Stimulated activated CD8-positive, alpha-beta memory T cell treated with anti-CD3 and anti-CD28 coated beads, Interleukin-15, amount 100 ng/mL, for 48 hours (primary cell): ENCODE data around the gene MBLAC1.

Experiments used
- DNase-seq, 2 donors: peaks; one replicate each; pipeline ENCODE4 v3.0.0-alpha.2; 2020; ENCODE audit warnings: low read depth in 2 of 2

Gene MBLAC1

DNA sequence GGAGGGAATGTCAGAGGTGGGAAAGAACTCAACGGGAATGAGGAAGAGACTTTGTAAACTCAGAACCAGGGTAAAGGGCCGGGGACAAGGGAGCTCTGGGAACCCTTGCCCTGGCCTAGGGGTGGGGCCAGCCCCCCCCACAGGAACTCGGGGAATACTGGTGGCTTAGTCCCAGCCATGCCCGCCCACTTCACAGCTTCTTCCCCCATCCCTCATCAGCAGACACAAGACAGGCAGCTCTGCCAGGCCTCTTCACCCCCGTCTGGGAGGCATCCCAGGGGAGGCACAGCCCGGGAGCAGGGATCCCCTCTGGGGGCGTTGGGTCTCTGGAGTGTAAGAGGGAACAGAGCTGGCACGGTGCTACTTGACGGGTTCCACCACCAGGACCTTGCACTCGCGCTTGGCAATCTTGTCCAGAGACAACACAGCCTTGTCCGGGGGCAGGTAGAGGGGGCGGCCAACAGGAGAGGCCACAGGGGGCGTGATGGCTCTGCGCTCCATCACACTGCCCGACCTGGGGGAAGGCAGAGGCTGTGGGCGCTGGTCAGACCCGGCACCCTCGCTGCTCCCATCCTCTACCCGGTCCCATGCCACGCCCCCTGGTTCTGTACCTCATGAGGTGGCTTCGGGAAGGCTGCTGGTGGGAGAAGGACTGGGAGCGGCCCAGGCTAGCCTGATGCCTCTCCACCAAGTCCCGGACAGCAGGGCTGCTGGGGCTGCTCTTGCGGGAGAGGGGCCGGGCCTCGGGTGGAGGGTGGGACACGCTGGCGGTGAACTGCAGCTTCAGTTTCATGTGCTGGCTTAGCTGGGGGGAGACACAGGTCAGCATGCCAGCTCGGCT is 28.1 kb downstream of the MBLAC1 start:
- no peak for DNase-seq

DNA sequence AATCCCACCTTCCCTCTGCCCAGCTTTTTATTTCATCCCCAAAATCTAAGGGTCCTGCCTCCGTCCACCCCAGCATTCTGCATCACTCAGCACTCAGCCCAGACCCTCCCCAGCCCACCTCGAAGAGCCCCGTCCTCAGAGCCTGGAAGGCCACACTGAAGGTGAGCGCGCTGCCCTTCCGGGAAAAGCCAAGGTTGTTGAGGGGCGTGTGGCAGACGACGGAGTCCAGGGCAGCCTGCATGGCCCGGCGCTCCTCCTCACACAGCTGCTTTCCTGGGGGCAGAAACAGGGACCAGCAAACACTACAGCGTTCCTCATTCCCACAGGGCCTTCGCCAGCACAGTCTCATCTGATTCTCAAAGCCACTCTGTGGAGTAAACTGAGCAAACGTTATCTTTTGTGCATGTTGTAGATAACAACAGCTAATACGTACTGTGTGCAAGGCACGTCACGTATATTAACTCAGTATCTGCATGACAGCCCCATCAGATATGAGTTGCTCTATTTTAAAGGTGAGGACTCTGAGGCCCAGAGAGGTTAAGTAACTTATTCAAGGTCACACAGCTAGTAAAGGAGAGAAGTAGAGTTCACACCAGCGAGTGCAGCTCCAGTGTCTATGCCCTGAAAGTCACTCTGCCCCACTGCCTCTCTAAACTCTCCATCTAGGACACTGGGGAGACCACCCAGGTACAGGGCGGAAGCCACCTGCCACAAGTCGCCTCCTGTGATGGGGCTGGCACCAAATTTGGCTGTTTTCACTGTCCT is 29.0 kb downstream of the MBLAC1 start:
- no peak for DNase-seq

DNA sequence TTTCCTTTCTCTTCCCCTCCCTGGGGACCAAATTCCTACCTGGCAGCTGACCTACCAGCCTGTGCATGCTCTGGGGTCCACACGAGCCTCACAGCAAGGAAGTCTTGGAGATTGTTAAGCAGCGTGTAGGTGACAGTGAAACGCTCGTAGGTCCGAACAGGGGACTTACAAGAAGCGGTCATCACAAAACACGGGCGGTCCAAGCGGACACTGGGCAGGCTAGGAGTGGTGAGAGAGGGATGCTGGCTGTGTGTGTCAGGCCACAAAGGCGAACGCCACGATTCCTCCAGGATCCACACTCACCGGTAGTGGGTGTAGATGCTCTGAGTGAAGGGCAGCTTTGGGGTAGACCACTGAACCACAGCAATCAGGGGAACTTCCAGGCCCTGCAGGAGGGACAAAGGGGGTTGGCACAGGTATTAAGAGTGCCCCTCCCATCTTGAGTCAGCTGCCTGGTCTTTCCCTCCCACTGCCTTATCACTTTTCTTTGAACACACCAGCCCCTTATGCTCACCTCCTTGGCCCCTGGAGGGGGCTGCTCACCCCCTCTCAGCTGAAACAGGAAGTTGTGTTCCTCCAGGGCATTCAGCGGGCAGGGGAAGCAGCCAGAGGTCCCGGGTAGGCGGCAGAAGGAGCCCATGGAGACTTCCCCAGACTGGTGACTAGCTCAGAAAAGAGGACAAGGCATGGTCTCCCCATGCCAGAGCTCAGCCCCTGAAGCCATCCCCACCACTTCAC is 29.7 kb downstream of the MBLAC1 start:
- no peak for DNase-seq

DNA sequence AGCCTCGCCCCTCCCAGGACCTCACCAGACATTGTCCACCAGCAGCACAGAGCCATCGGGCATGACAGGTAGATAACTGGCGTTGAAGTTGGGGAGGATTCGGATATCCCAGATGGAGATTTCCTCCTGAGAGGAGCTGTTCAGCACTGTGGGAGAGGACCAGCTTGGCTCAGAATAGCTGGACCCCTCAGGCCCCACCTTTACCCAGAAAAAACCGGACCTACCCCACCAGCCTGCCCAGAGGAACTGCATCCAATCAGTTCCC is 30.2 kb downstream of the MBLAC1 start:
- no peak for DNase-seq

DNA sequence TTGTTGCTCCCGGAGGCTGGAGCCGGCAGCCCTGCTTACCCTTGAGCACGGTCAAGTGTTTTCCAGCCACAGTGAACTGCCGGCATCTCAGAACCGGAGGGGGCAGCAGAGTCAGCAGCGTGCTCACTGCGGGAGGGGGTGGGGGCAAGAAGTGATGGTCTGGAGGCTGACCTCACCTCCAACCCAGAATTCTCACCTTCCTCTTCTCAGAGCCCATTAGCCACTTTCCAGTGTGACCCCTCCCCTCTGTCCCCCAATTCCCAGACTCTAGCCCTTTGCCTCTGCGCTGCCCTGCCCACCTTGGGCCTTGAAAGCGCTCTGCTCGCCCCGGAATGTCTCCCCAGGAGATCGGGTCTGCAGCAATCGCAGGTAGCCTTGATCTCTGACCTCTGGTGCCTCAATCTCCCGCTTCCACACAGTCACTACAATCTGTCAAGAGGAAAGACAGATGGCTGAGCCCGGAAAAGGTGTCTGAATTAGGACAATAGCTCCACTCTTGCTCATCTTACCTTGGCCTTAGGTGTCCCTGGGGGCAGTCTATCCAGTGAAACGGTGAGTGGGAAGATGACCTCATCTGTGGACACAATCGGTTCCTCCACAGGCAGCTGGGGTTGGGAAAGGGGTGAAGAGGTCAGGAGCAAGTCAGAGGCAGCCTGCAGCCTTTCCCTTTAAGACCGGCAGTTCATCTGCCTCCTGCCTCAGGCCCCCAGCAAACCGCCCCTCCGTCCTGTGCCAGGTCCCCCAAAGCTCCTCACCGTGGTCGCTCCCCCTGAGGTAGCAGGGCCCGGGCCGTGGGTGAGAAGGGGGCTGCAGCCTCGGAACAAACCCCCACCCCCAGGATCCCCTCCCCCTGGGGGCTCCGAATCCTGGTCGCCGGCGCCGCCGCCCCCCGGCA is 30.8 kb downstream of the MBLAC1 start:
- no peak for DNase-seq

DNA sequence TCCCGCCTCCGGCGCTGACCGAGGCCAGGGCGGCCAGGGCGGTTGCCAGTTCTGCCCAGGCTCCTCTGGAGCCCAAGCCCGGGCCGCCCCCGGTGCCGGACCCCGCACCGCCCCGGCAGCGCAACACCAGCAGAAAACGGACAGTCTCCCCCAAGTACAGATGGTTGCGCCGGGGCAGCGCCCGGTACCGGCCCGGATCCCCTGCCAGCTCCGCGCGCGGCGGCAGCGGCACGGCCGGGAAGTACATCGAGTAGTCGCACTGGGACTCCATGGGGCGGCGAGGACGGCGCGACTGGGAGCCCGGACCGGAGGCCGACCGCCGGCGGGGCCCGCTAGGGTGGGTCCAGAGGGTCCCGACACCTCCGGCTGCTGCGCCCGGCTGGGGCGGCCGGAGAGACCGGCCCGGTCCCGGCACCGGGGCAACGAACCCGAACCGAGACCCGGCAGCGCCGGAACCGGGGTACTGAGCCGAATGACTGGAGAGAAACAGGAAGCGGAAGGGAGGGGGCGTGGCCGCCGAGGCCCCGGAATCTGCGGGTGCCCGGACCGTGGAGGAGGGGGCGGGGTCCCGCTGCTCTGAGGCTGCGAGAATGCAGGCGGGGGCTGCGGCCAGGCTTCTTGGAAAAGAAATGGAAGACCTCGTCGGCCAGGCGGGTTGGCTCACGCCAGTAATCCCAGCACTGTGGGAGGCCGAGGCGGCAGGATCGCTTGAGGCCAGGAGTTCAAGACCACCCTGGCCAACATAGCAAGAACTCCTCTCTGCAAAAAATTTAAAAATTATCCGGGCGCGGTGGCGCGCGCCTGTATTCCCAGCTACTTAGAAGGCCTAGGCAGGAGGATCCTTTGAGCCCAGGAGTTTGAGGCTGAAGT is 31.7 kb downstream of the MBLAC1 start, which contains the start of gene TRAPPC14:
TSS of gene TRAPPC14 (minus strand) at position 495 of the 870 bp plus-strand sequence. CDS start at position 271, 224 bp downstream.
- DNase-seq: peak; percentile 88 to 89

DNA sequence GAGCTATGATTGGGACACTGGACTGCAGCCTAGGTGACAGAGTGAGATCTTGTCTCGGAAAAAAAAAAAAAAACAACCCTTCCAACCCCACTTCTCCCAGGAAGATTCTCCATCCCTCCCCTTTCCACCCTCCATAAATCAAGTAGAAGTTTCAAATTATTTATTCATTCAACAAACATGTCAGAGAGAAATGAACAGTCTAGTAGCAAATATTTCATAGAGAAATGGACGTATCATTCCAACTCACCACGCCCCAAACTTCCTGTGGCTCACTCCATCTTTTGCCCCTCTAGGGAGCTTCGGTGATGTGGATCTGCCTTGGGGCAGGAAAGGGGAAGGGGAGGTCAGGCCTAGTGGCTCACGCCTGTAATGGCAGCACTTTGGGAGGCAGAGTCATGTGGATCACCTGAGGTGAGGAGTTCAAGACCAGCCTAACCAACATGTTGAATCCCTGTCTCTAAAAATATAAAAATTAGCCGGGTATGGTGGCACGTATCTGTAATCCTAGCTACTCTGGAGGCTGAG is 32.4 kb downstream of the MBLAC1 start:
- DNase-seq: no peak

DNA sequence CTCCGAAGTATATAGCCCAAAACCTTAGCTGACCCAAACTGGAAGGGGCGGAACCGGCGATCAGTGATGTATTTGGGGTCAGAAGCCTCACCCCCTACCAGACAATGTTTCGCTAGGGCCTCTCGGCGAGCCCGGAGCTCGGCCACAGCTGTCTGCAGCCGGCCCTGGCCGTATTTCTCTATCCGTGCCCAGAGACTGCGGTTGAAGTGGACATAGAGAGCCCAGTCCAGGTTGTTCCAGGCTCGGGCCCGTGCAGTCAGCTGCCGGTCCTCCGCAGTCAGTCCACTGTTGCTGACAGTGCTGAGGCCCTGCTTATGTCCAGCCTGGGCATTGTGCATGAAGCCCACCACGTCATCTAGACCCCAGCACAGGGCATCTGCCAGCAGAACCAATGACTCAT is 33.3 kb downstream of the MBLAC1 start:
- DNase-seq: no peak

DNA sequence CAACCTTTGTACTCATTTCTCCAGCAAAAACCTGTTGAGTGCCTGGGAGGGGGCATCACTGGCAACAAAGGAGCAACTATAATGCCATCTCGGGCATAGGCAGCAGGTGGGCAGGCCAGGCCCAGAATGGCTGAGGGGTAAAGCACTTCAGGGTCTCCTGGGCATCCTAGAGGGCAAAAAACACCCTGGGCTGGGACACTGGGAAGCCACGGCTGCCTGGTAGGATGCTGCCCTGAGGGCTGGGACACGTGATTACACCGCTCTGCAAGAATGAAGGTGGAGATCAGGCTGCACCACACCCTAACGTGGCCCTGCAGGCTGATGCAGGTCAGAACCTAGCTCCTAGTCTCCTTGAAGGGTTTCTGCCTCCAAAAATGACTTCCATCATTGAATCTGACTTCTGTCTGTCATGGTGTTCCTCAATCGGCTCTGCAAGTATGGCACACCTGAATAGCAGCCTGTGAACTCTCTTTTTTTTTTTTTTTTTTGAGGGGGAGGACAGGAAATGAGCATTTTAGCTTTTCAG is 36.3 kb downstream of the MBLAC1 start:
- DNase-seq: no peak

DNA sequence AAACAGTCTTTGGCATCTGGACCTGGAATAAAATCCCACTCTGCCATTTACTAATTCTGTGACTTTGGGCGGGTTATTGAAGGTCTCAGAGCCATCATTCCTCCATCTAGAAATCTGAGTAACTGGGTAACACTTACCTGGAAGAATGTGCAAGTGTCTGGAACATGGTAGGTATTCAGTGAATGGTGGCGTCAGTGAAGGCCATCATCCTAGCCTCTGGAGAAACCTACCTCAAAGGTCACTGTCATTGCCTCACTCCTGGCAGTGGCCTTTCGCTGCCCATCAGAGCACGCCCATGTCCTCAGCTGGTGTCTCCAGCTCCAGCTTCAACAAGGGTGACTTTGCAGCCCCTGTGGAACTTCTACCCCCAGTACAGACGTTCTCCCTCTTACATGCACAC is 37.1 kb downstream of the MBLAC1 start:
- DNase-seq: no peak

DNA sequence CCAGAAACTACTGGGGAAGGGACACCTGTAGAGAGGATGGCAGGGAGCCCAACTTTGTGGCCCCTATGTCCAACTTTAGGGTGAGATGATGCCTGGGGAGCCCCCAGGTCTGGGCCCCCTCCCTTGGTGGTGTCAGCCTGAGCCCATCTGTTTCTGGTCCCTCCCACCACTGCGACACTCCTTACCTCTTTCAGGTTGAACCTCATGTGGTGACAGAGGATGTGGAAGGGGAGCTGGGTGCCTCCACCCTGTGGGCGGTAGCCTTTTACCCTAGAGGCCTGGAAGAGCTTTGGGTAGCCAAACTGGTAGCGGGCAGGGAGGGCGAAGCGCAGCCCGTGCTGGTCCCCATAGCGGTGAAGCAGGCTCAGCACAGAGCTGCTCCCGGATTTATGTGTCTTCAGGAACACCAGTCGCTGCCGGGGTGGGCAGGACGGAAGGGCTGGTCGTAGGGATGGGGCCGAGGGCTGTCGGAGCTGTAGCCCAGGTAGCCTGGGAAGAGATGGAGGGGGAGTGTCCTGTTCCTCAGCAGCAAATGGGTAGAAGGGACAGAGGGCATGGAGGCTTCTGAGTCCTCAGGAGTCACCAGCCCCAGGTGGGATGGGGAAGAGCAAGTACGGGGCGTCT is 39.7 kb downstream of the MBLAC1 start:
- DNase-seq: no peak

DNA sequence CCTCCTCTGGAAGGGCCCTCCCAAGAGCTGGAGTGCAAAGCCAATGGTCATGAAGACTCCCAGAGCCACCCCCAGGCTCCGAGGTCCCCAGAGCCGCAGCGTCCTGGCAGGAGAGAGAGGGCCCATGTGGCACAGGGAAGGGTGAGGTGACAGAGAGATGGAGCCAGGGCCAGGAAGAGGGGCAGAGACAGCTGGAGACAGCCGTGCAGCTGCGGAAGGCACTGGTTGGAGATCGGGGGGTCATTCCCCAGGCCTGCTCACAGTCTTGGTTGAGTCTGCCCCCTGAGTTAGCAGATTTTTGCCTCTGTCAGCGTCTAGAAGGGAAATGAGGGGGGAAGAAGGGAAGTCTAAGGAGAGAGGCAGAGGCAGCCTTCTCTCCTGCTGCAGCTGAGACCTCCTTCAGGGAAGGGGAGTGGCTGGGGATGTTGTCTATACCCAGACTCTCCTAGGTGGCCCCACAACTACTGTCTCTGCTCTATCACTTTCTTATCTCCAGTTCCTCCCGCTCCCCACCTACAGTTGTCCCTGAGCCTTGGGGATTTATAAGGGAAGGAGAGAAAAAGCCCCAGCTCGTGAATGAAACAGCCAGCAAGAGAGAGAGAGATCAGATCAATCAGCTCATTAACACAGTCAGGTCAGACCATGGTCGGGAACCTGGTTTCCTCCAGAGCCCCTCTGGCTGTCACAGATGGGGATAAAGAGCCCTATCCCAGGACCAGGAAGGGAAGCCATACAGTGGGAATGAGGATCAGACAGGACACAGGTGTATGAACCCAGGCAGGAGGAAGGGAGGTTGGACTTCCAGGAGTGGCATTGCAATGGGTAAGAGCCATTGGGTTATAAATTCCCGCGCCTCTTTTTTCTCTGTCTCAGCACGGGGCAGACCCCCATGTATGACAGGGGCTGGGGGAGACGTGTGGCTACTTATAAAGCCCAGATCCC is 40.5 kb downstream of the MBLAC1 start:
- no peak for DNase-seq

DNA sequence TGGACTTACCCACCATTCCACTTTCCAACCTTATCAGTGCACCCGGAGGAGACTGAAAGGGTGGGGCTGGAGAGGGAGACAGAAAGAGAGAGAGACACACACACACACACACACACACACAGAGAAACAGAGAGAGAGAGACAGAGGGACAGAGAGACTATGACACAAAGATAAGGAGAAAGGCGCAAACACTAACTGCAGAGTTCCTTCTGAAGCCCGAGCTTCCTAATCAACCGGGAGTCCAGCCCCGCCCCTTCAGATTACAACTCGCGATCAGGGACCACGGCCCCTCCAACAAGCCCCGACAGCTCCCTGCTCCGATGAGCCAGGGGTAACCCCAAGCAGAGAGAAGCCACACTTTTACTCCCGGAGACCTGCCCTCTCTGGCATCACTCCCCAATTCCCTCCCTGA is 41.2 kb downstream of the MBLAC1 start:
- DNase-seq: no peak

DNA sequence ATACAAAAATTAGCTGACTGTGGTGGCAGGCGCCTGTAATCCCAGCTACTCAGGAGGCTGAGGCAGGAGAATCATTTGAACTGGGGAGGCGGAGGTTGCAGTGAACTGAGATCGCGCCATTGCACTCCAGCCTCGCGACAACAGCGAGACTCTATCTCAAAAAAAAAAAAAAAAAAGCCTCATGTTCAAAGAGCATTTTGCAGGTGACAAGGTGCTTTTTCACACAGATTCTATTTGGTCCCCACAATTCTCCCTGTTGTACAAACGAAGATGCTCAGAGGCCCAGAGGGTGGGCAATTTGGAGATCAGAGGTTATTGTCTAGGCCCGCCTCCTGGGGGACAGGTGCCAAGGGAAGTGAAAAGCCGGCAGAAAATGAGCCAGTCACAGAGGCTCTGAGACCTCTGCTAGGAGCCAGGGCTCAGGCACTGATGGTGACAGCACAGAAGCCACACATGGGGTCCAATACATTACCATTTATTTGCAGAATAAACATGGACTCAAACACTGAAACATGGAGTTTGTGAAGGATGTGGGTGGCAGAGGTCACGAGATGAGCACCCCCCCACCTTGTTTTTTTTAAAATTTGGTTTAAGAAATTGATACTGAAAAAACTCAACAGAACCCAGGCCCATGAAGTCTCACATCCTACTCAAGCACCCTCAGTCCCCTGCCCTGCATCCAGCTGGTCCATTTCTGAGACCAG is 42.5 kb downstream of the MBLAC1 start:
- no peak for DNase-seq

DNA sequence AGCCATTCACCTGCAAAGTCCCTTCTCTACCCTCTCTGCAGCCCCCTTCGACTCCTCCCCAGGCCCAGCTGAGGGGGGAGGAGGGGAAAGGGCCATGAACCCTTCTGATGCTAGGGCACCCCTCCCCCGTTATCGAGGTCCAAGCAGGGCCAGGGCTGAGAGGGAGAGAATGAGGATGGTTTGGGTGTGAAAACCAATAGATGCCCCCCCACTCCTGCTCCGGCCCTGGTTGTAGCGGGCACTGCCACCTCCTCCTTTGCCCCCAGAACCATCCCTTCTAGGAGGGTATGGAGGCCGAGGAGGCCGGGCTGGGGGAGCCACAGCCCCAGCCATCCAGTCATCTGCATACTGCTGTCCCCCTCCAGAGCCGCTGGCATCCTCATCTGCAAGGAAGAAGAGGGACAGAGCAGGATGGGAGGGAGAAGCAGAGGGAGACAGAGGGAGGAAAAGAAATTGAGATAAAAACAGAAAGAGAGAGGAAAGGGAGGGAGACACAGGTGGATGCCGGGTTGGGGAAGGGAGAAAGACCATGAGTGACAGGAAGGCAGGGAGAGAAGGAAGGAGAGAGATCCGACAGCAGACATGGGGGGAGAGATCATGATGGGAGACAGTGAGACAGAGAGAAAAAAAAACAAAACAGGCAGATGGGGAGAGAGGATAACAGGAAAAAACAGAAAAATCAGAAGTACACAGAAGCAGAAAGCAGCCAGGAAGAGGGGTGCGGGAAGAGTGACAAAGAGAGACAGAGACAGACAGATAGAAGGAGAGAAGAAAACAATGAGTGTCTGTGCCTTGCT is 43.5 kb downstream of the MBLAC1 start:
- no peak for DNase-seq

DNA sequence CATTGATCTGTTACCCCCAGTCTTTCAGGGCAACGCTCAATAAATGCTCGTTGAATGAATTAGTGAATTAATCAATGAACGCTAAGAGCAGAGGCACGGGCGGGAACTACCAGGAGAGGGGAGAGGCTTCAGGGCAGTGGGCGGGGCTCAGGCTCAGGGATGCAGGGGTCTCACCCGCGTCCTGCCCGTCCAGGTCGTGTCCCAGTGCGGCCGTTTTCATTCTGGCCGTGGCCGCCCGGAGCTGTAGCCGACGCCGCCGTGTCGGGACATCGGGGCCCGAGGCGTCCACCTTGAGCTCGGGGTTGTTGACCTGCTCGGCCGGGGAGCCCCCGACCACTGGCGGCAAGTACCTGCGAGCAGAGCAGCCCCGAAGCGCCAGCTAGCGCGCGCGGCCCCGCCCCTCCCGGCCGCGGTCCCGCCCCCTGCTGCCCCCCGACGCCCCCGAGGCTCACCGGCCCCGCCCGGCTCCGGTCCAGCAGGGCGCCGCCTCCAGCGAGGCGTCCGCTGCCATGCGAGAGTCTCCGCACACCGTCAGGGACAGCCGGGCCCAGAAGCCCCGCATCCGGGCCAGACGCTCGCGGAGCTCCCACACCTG is 44.4 kb downstream of the MBLAC1 start:
- no peak for DNase-seq

DNA sequence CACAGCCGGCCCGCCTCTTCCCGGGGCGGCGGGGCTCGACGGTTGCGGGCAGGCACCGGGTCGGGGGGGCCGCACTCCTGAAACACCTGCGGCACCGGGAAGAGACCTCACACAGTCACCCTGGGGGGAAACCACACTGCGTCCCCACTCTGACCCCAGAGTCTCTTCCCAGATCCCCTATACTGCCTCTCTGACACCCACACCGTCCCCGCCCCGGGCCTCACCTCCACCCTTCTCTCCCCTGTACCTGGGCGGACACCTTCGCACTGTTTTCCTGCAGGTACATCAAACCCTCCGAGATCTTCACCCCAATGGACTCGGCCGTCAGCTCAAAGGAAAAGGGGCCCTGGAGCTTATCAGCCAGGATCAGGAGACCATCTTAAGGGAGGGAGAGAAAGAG is 45.1 kb downstream of the MBLAC1 start:
- no peak for DNase-seq
